ENCODE data around the gene PPP2R3B.

PPP2R3B gene

DNA sequence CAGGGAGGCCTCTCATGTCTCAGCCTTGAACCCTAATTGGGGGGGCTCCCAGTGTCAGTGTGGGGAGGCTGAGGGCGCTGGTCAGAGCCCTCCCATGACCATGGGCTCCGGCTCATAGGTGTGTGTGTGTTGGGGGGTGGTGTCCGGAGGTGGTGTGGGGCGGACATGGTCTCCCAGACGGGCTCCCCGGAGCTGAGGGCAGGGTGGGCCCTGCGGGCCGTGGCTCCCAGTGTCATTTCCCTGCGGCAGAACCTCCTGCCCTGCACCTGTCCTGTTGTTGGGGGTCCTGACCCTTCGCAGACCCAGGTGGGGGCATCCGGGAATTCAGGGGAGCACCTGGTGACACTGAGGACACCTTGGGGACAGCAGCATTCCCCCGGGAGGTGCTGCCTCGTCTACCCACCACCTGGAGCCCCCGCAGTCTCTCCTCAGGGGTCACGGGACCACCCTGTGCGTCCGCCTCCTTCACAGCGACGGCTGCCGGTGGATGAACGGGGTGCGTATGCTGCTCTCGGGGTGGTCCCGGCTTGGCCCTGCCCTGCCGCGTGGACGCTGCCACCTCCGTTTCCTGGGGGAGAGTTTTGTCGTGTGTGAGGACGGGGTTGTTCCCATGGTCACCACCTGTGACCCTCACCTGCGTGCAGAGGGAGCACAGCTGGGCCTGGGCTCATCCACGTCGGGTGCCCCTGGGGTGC, 53.6 kb downstream of the PPP2R3B start:
- Histone ChIP-seq H2BK12ac (ENCODE audit: low read length in 2 of 2) (no peak overlapping the region), H3K4me3 (ENCODE audit: insufficient read depth in 1 of 2, low read depth in 1 of 2, low read length in 2 of 2) (no peak overlapping the region), H2BK120ac (ENCODE audit: low read depth, low read length) (no peak overlapping the region), H2AFZ (ENCODE audit: low read depth, low read length) (no peak overlapping the region), H3K36me3 (ENCODE audit: control insufficient read depth in 1 of 2, insufficient read depth in 2 of 2, low read depth in 1 of 2, low read length in 2 of 2) (peaks cover 0 to 53% of the 10 kb centered on the region in 2 experiments), H2AK5ac (ENCODE audit: low read length, severe bottlenecking) (no peak overlapping the region), H3K18ac (ENCODE audit: low read depth in 1 of 2, low read length in 2 of 2) (no peak overlapping the region), H3K79me1 (replicated peaks; ENCODE audit: low read length, poor library complexity, severe bottlenecking) (peaks cover 2% of the 10 kb centered on the region), H2BK5ac (ENCODE audit: low read depth, low read length, poor library complexity, severe bottlenecking) (no peak overlapping the region), H4K8ac (ENCODE audit: low read length) (no peak overlapping the region), H3K27ac (ENCODE audit: low read length, poor library complexity, severe bottlenecking) (no peak overlapping the region), H3K9me3 (ENCODE audit: control insufficient read depth, low read length) (no peaks in the 10 kb centered on the region), H3K27me3 (ENCODE audit: control insufficient read depth in 1 of 2, insufficient read depth in 1 of 2, low read length in 2 of 2) (peaks cover 0 to 10% of the 10 kb centered on the region in 2 experiments), H3K4me1 (ENCODE audit: control insufficient read depth, insufficient read depth, low read depth, low read length) (peaks cover 15% of the 10 kb centered on the region), H4K91ac (ENCODE audit: low read length) (no peak overlapping the region), H3K4me2 (ENCODE audit: low read length, poor library complexity, severe bottlenecking) (no peak overlapping the region), H3K14ac (ENCODE audit: low read length in 2 of 2) (no peak overlapping the region), H3K4ac (ENCODE audit: low read depth in 1 of 2, low read length in 2 of 2) (peak overlapping the region in 1 of 2 experiments; percentile 47), H2BK15ac (ENCODE audit: low read depth, poor library complexity, severe bottlenecking) (no peak overlapping the region), H3K23ac (ENCODE audit: low read length in 2 of 2) (no peak overlapping the region), H3K9ac (ENCODE audit: low read length) (no peak overlapping the region)
- WGBS, result 96% methylated on average over 32 of the region's 33 CpGs
- no peak for DNase-seq

DNA sequence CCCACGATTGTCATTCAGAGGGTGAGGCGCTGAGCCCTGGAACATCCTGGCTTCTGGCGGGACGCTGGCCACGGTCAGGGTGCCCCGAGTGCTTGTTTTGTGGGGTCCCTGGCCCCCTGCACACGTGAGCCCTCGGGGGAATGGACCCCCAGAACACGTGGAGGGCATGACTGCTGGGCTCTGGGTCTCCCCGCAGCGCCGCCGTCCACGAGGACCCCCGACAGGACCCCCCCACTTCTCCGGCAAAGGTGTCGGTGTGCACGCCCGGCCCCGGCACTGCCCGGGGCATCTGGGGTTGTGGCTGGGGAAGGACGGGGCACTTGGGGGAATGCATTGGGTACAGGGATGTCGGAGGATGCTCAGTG, 54.2 kb downstream of the PPP2R3B start:
- Histone ChIP-seq H3K23ac (ENCODE audit: low read length in 2 of 2) (no peak overlapping the region), H2AK5ac (ENCODE audit: low read length, severe bottlenecking) (no peak overlapping the region), H2AFZ (ENCODE audit: low read depth, low read length) (no peak overlapping the region), H3K27me3 (ENCODE audit: control insufficient read depth in 1 of 2, insufficient read depth in 1 of 2, low read length in 2 of 2) (peaks cover 0 to 10% of the 10 kb centered on the region in 2 experiments), H3K18ac (ENCODE audit: low read depth in 1 of 2, low read length in 2 of 2) (no peak overlapping the region), H3K14ac (ENCODE audit: low read length in 2 of 2) (no peak overlapping the region), H3K4me1 (ENCODE audit: control insufficient read depth, insufficient read depth, low read depth, low read length) (peaks cover 15% of the 10 kb centered on the region), H3K9ac (ENCODE audit: low read length) (no peak overlapping the region), H2BK15ac (ENCODE audit: low read depth, poor library complexity, severe bottlenecking) (no peak overlapping the region), H3K4me2 (ENCODE audit: low read length, poor library complexity, severe bottlenecking) (no peak overlapping the region), H2BK12ac (ENCODE audit: low read length in 2 of 2) (no peak overlapping the region), H3K9me3 (ENCODE audit: control insufficient read depth, low read length) (no peaks in the 10 kb centered on the region), H3K27ac (ENCODE audit: low read length, poor library complexity, severe bottlenecking) (no peak overlapping the region), H3K36me3 (ENCODE audit: control insufficient read depth in 1 of 2, insufficient read depth in 2 of 2, low read depth in 1 of 2, low read length in 2 of 2) (peaks cover 0 to 49% of the 10 kb centered on the region in 2 experiments), H4K91ac (ENCODE audit: low read length) (no peak overlapping the region), H3K4me3 (ENCODE audit: insufficient read depth in 1 of 2, low read depth in 1 of 2, low read length in 2 of 2) (no peak overlapping the region), H2BK120ac (ENCODE audit: low read depth, low read length) (no peak overlapping the region), H4K8ac (ENCODE audit: low read length) (no peak overlapping the region), H3K4ac (ENCODE audit: low read depth in 1 of 2, low read length in 2 of 2) (no peak overlapping the region), H3K79me1 (replicated peaks; ENCODE audit: low read length, poor library complexity, severe bottlenecking) (peaks cover 2% of the 10 kb centered on the region), H2BK5ac (ENCODE audit: low read depth, low read length, poor library complexity, severe bottlenecking) (no peak overlapping the region)
- 87% methylated on average over 23 of the region's 23 CpGs for WGBS
- no peak for DNase-seq

DNA sequence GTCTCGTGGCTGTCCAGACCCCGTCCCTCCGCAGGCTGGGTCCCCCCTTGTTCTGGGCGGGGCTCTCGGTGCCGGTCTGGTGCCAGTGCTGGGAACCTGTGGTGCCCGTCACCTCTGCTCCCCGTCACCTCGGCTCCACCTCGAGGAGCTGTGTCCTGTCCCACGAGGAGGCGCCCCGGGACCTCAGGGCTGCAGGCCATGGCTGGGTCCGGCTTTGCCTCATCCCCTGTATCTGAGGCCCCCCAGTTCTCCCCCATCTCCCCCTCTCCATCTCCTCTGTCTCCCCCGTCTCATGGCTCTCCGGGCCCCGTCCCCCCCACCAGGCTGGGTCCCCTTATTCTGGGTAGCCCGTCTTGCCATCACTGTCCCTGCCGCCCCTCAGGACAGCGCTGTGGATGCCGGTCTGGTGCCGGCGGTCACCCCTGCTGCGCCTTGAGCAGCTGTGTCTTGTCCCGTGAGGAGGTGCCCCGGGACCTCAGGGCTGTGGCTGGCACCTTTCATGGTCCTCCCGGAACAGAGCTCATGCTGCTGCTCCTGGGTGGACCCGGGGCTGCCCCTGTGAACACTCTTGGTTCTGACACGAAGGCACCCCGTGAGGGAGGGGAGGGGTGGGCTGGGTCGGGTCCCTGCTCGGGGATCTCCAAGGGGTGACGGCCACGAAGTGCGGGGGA, 54.7 kb downstream of the PPP2R3B start:
- Histone ChIP-seq H2BK12ac (ENCODE audit: low read length in 2 of 2) (peak overlapping the region in 1 of 2 experiments; percentile 45), H3K14ac (ENCODE audit: low read length in 2 of 2) (peak overlapping the region in 1 of 2 experiments; percentile 68)

DNA sequence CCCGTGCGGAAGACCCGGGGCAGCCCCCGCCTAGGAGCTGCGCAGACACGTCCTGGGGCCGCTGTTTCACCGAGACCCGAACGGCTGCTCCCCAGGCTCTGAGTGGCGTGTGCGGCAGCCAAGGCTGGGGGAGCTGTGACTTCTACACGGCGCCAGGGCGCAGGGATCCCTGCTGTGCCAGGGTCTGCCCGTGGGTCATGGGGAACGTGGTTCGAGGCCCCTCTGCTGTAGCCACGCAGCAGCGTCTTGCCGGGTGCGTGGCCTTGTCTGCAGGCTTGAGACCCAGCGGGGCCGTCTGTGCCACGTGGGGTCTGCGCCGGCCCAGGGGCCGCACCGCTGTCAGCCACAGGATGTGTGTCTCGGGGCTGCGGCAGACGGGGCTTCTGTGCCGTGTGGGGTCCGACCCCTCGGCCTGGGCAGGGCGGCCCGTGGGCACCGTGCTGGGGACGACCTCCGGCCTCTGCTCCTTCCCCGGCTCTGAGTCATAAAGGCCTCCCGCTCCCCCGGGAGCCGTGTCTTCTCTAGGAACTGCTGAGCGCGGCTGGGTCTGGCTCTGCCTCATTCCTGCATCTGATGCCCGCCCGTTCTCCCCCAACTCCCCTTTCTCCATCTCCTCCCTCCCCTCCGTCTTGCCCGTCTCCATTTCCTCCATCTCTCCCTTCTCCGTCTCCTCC, 55.4 kb downstream of the PPP2R3B start:
- H3K4me3 ChIP-seq (ENCODE audit: insufficient read depth in 1 of 2, low read depth in 1 of 2, low read length in 2 of 2), result peak overlapping the region; percentile 9 to 56
- peaks cover 2% of the 10 kb centered on the region for H3K79me1 ChIP-seq (replicated peaks; ENCODE audit: low read length, poor library complexity, severe bottlenecking)
- H3K4me2 ChIP-seq (ENCODE audit: low read length, poor library complexity, severe bottlenecking), result peak overlapping the region; percentile 77
- peak overlapping the region in 1 of 2 experiments; percentile 45 for H2BK12ac ChIP-seq (ENCODE audit: low read length in 2 of 2)
- peak; percentile 67 for DNase-seq
- H3K27ac ChIP-seq (ENCODE audit: low read length, poor library complexity, severe bottlenecking), result no peak overlapping the region
- H3K14ac ChIP-seq (ENCODE audit: low read length in 2 of 2), result peak overlapping the region in 1 of 2 experiments; percentile 78
- H2AFZ ChIP-seq (ENCODE audit: low read depth, low read length), result peak overlapping the region; percentile 29
- peak overlapping the region; percentile 48 for H4K91ac ChIP-seq (ENCODE audit: low read length)
- H2BK15ac ChIP-seq (ENCODE audit: low read depth, poor library complexity, severe bottlenecking), result peak overlapping the region; percentile 29
- H3K9ac ChIP-seq (ENCODE audit: low read length), result peak overlapping the region; percentile 29
- H3K27me3 ChIP-seq (ENCODE audit: control insufficient read depth in 1 of 2, insufficient read depth in 1 of 2, low read length in 2 of 2), result peaks cover 0 to 10% of the 10 kb centered on the region in 2 experiments
- H3K4me1 ChIP-seq (ENCODE audit: control insufficient read depth, insufficient read depth, low read depth, low read length), result peaks cover 15% of the 10 kb centered on the region
- H3K23ac ChIP-seq (ENCODE audit: low read length in 2 of 2), result peak overlapping the region in 1 of 2 experiments; percentile 46
- H2BK5ac ChIP-seq (ENCODE audit: low read depth, low read length, poor library complexity, severe bottlenecking), result no peak overlapping the region
- peak overlapping the region in 1 of 2 experiments; percentile 78 for H3K4ac ChIP-seq (ENCODE audit: low read depth in 1 of 2, low read length in 2 of 2)
- peaks cover 0 to 39% of the 10 kb centered on the region in 2 experiments for H3K36me3 ChIP-seq (ENCODE audit: control insufficient read depth in 1 of 2, insufficient read depth in 2 of 2, low read depth in 1 of 2, low read length in 2 of 2)
- peak overlapping the region; percentile 29 for H4K8ac ChIP-seq (ENCODE audit: low read length)
- 22% methylated on average over 39 of the region's 51 CpGs for WGBS
- H3K18ac ChIP-seq (ENCODE audit: low read depth in 1 of 2, low read length in 2 of 2), result peak overlapping the region; percentile 40 to 79
- no peak overlapping the region for H2BK120ac ChIP-seq (ENCODE audit: low read depth, low read length)
- no peaks in the 10 kb centered on the region for H3K9me3 ChIP-seq (ENCODE audit: control insufficient read depth, low read length)
- H2AK5ac ChIP-seq (ENCODE audit: low read length, severe bottlenecking), result no peak overlapping the region

More for the DNA sequence above, 54.7 kb downstream of the PPP2R3B start:
- H3K4me3 ChIP-seq (ENCODE audit: insufficient read depth in 1 of 2, low read depth in 1 of 2, low read length in 2 of 2), result peak overlapping the region in 1 of 2 experiments; percentile 56
- H3K4me2 ChIP-seq (ENCODE audit: low read length, poor library complexity, severe bottlenecking), result peak overlapping the region; percentile 77
- peaks cover 0 to 45% of the 10 kb centered on the region in 2 experiments for H3K36me3 ChIP-seq (ENCODE audit: control insufficient read depth in 1 of 2, insufficient read depth in 2 of 2, low read depth in 1 of 2, low read length in 2 of 2)
- H3K27ac ChIP-seq (ENCODE audit: low read length, poor library complexity, severe bottlenecking), result no peak overlapping the region
- H3K9ac ChIP-seq (ENCODE audit: low read length), result peak overlapping the region; percentile 29
- H2AK5ac ChIP-seq (ENCODE audit: low read length, severe bottlenecking), result no peak overlapping the region
- H4K8ac ChIP-seq (ENCODE audit: low read length), result peak overlapping the region; percentile 8
- H2AFZ ChIP-seq (ENCODE audit: low read depth, low read length), result peak overlapping the region; percentile 29
- peaks cover 2% of the 10 kb centered on the region for H3K79me1 ChIP-seq (replicated peaks; ENCODE audit: low read length, poor library complexity, severe bottlenecking)
- H3K23ac ChIP-seq (ENCODE audit: low read length in 2 of 2), result no peak overlapping the region
- H3K4ac ChIP-seq (ENCODE audit: low read depth in 1 of 2, low read length in 2 of 2), result no peak overlapping the region
- peaks cover 15% of the 10 kb centered on the region for H3K4me1 ChIP-seq (ENCODE audit: control insufficient read depth, insufficient read depth, low read depth, low read length)
- peak overlapping the region; percentile 9 for H4K91ac ChIP-seq (ENCODE audit: low read length)
- H2BK15ac ChIP-seq (ENCODE audit: low read depth, poor library complexity, severe bottlenecking), result no peak overlapping the region
- DNase-seq, result no peak
- H3K9me3 ChIP-seq (ENCODE audit: control insufficient read depth, low read length), result no peaks in the 10 kb centered on the region
- H2BK120ac ChIP-seq (ENCODE audit: low read depth, low read length), result no peak overlapping the region
- peaks cover 0 to 10% of the 10 kb centered on the region in 2 experiments for H3K27me3 ChIP-seq (ENCODE audit: control insufficient read depth in 1 of 2, insufficient read depth in 1 of 2, low read length in 2 of 2)
- H3K18ac ChIP-seq (ENCODE audit: low read depth in 1 of 2, low read length in 2 of 2), result peak overlapping the region; percentile 6 to 16
- H2BK5ac ChIP-seq (ENCODE audit: low read depth, low read length, poor library complexity, severe bottlenecking), result no peak overlapping the region
- 84% methylated on average over 35 of the region's 35 CpGs for WGBS

Data from mesenchymal stem cell (in vitro differentiated cells and primary cell).